GOT3 (cell line): ENCODE measurements around the gene ERFL.
A peak's percentile ranks its signal among the peaks of the same experiment; 100 is the strongest.

Experiments used
- DNase-seq: peaks from one replicate; lab custom pipeline; 2025; ENCODE audit warnings: mixed read lengths; lab: John Stamatoyannopoulos, UW

The ERFL gene

GRCh38 chr19:41896581-41896942 lies 31.7 kb downstream of the ERFL start:
- no peak for DNase-seq

GRCh38 chr19:41895745-41896580 lies 32.3 kb downstream of the ERFL start:
- no peak for DNase-seq

GRCh38 chr19:41894350-41894749 lies 33.9 kb downstream of the ERFL start:
- no peak for DNase-seq

GRCh38 chr19:41893899-41894298 lies 34.4 kb downstream of the ERFL start:
- DNase-seq, result no peak

- DNase-seq, result no peak
Measured at GRCh38 chr19:41892173-41892902, 35.9 kb downstream of the ERFL start.

- no peak for DNase-seq
Measured at GRCh38 chr19:41890936-41891335, 37.3 kb downstream of the ERFL start.

- DNase-seq, result no peak
Measured at GRCh38 chr19:41889896-41890295, 38.4 kb downstream of the ERFL start.

GRCh38 chr19:41888926-41889325 lies 39.3 kb downstream of the ERFL start:
- no peak for DNase-seq

- no peak for DNase-seq
Measured at GRCh38 chr19:41887711-41888382, 40.4 kb downstream of the ERFL start.

GRCh38 chr19:41886761-41887710 lies 41.2 kb downstream of the ERFL start:
- no peak for DNase-seq

- DNase-seq, result peak; percentile 83
Measured at GRCh38 chr19:41883821-41884733, 44.2 kb downstream of the ERFL start.

GRCh38 chr19:41883463-41883820 lies 44.8 kb downstream of the ERFL start:
- DNase-seq, result no peak

- DNase-seq, result no peak
Measured at GRCh38 chr19:41882568-41883462, 45.4 kb downstream of the ERFL start, which contains the start of gene ARHGEF1. Gene ARHGEF1 (plus strand): TSS chr19:41883184. CDS start chr19:41888083, 4,899 bp downstream.

- DNase-seq, result no peak
Measured at GRCh38 chr19:41880329-41880708, 47.9 kb downstream of the ERFL start.

GRCh38 chr19:41879670-41880328 lies 48.5 kb downstream of the ERFL start:
- no peak for DNase-seq

- DNase-seq, result no peak
Measured at GRCh38 chr19:41879080-41879479, 49.2 kb downstream of the ERFL start.

- no peak for DNase-seq
Measured at GRCh38 chr19:41877916-41878905, 50.0 kb downstream of the ERFL start.
